Ectodermal cell (in vitro differentiated cells): ENCODE data around the gene NIPSNAP2.

Experiments used
- H3K27ac ChIP-seq: 2 replicates; pipeline ENCODE4 v1.7.0; 2013; ENCODE audit warnings: mild to moderate bottlenecking, low read depth, low read length; ENCODE audit not compliant: insufficient read depth, poor library complexity, severe bottlenecking
- H3K27me3 ChIP-seq: 2 replicates; pipeline ENCODE4 v1.7.0; 2013; ENCODE audit warnings: mild to moderate bottlenecking, low read length; ENCODE audit not compliant: insufficient read depth, control insufficient read depth, poor library complexity, severe bottlenecking
- H3K36me3 ChIP-seq: one replicate; pipeline ENCODE4 v1.7.0; 2013; ENCODE audit warnings: low read length; ENCODE audit not compliant: control insufficient read depth, insufficient read depth
- H3K4me1 ChIP-seq: one replicate; pipeline ENCODE4 v1.7.0; 2013; ENCODE audit warnings: low read length; ENCODE audit not compliant: control insufficient read depth, insufficient read depth
- H3K4me3 ChIP-seq: 2 replicates; pipeline ENCODE4 v1.7.0; 2013; ENCODE audit warnings: low read depth, low read length, control low read depth; ENCODE audit not compliant: insufficient read depth
- H3K9me3 ChIP-seq: 2 replicates; pipeline ENCODE4 v1.7.0; 2013; ENCODE audit warnings: mild to moderate bottlenecking, low read length, moderate library complexity; ENCODE audit not compliant: control insufficient read depth
- WGBS, 2 experiments: methylation state at CpG; one replicate each; pipeline ENCODE4 v1.1.7; 2013; ENCODE audit warnings: missing lambda C conversion rate in 2 of 2; 5-methylcytosine and 5-hydroxymethylcytosine counted together

The NIPSNAP2 gene

DNA sequence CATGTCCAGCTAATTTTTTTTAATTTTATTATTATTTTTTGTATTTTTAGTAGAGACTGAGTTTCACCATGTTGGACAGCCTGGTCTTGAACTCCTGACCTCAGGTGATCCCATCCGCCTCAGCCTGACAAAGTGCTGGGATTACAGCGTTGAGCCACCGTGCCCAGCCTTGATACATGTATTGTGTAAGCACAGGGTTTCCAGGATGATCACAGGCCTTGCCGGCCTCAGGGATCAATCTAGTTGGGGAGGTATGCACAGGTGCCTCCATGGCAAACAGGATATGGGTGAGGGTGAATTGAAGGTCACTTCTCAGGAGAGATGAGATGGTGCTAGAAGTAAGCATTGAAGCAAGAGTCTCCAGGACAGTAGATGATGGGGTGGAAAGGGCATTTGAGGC is 7.2 kb upstream of the NIPSNAP2 start:
- 92% methylated on average over 4 of the region's 4 CpGs for WGBS, 2 experiments
- Histone ChIP-seq H3K4me1 (no peaks in the 10 kb centered on the region), H3K9me3 (no peaks in the 10 kb centered on the region), H3K27me3 (peaks cover under 1% of the 10 kb centered on the region), H3K4me3 (no peak overlapping the region), H3K27ac (no peak overlapping the region), H3K36me3 (peaks cover 3% of the 10 kb centered on the region)

DNA sequence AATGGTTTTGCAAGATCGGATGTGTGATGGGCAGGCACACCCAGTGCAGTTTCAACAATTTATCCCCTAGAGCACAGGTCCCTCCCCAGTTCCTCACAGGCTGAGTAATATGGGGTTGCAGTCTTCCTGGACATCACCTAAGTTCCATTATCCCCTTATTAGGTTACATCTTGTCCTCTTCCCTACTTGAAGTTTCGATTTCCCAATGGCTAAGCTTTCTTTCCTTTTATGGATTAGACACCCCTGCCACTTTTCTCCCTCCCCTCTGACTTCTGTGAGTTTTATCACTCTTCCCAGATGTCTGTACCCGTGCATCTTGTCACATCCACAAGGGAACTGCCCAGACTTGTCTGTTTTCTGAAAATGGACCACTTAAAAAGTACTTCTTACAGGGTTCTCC is 2.4 kb upstream of the NIPSNAP2 start:
- Histone ChIP-seq H3K27me3 (peaks cover 17% of the 10 kb centered on the region), H3K4me3 (no peak overlapping the region), H3K9me3 (no peaks in the 10 kb centered on the region), H3K36me3 (no peaks in the 10 kb centered on the region), H3K4me1 (no peaks in the 10 kb centered on the region), H3K27ac (no peak overlapping the region)
- 89 to 90% methylated on average over 3 of the region's 3 CpGs for WGBS, 2 experiments

DNA sequence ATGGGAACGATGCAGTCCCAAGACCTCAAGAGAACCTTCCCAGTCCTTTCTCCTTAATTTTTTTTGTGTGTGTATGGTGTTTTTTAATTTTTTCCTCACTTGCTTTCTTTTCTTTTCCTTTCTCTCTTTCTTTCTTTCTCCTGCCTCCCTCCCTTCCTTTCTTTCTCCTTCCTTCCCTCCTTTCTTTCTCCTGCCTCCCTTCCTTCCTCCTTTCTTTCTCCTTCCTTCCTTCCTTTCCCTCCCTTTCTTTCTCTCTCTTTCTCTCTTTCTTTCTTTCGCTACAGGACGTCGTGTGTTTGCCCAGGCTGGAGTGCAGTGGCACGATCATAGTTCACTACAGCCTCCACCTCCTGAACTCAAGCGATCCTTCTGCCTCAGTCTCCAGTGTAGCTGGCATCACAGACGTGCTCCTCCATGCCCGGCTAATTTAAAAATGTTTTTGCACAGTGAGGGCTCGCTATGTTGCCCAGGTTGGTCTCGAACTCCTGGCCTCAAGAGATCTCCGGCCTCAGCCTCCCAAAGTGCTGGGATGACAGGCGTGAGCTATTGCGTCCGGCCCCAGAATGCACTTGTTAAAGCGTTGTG is 709 bp upstream of the NIPSNAP2 start:
- no peaks in the 10 kb centered on the region for H3K9me3 ChIP-seq
- peaks cover 17% of the 10 kb centered on the region for H3K27me3 ChIP-seq
- no peaks in the 10 kb centered on the region for H3K4me1 ChIP-seq
- 80 to 85% methylated on average over 14 to 15 of the region's 15 CpGs for WGBS, 2 experiments
- no peaks in the 10 kb centered on the region for H3K36me3 ChIP-seq
- H3K27ac ChIP-seq = no peak overlapping the region
- no peak overlapping the region for H3K4me3 ChIP-seq

DNA sequence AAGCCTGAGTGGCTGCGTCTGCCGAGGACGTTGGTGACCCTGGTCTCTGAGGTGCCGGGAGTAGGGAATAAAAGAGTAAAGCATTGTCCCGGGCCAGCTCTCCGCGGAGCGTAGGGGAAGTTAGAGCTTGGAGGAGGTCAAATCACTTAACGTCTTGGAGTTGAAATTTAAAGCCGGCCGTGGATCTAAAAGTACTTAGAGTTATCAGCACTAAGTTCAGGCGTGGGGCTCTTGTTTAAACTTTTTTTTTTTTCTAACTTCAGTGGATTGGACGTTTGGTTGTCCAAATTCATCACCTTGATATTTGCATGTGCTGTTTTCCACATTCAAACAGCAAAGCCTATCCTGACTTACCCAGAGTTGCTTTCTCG is 700 bp downstream of the NIPSNAP2 start:
- H3K36me3 ChIP-seq = no peaks in the 10 kb centered on the region
- 7 to 8% methylated on average over 13 of the region's 14 CpGs for WGBS, 2 experiments
- no peaks in the 10 kb centered on the region for H3K9me3 ChIP-seq
- H3K4me1 ChIP-seq = no peaks in the 10 kb centered on the region
- peaks cover 17% of the 10 kb centered on the region for H3K27me3 ChIP-seq
- H3K27ac ChIP-seq = peak overlapping the region; percentile 36
- H3K4me3 ChIP-seq = peak overlapping the region; percentile 84

DNA sequence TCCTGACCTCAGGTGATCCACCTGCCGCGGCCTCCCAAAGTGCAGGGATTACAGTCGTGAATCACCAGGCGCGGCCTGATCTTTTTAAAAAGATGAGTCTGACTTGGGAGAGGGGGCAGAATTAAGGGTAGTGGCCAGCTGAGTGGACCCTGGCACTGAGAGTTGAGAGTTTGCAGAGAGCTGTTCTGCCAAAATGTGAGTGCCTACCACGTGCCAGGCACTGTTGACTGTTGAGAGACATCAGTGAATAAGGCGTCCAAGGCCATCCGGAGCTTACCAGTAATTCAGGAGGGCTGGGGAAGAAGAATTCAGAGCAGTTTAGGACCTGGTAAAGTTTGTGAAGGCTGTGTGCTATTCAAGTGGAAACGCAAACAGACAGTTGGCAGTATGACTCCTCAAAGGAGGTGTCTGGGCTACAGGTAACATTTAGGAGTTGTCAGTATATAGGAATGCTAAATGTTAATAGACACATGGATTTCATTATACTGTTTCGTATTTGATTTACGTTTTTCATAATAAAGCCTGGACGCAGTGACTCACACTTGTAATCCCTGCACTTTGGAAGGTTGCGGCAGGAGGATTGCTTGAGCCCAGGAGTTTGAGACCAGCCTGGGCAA is 1.5 kb downstream of the NIPSNAP2 start:
- H3K4me1 ChIP-seq = no peaks in the 10 kb centered on the region
- H3K27ac ChIP-seq = no peak overlapping the region
- WGBS, 2 experiments = 88 to 92% methylated on average over 13 of the region's 13 CpGs
- no peaks in the 10 kb centered on the region for H3K36me3 ChIP-seq
- no peak overlapping the region for H3K4me3 ChIP-seq
- H3K9me3 ChIP-seq = no peaks in the 10 kb centered on the region
- peaks cover 17% of the 10 kb centered on the region for H3K27me3 ChIP-seq

DNA sequence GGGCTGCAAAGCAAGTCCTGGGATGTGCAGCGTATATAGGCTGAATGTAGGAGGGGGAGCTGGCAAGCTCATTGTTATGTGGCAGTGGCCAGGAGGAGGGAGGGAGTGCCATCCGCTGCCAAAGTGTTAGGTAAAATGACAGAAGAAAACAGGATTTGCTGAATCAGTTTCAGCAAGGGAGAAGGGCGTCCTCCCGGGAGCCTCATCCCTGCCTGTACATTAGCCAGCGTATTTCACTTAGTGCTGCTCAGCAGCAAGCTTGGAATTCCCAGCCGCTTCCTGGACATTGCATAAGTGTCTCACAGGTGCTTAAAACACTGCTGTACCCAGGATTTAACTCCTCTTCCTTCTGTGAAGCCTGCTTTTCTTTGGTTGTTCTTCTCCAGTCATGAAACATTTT is 2.5 kb downstream of the NIPSNAP2 start:
- no peaks in the 10 kb centered on the region for H3K36me3 ChIP-seq
- WGBS, 2 experiments = 94 to 97% methylated on average over 6 of the region's 6 CpGs

DNA sequence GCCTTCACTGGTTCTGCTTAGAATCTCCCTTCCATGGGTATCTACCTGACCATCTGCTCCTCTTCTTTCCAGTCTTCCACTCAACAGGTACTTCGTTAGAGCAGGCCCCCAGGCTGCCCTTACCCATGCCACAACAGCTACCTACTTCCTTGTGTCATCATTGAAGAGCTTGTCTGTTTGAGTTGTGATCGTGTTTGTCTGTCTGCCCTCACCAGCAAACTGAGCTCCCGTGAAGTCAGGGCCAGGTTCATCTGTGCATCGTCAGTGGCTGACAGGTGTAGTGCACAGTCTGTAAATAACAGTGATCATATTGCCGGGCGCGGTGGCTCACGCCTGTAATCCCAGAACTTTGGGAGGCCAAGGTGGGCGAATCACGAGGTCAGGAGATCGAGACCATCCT is 5.0 kb downstream of the NIPSNAP2 start:
- WGBS, 2 experiments = 92 to 96% methylated on average over 11 of the region's 11 CpGs
- no peaks in the 10 kb centered on the region for H3K36me3 ChIP-seq
- no peak overlapping the region for H3K4me3 ChIP-seq
- no peak overlapping the region for H3K27ac ChIP-seq
- H3K4me1 ChIP-seq = no peaks in the 10 kb centered on the region
- H3K27me3 ChIP-seq = no peaks in the 10 kb centered on the region
- H3K9me3 ChIP-seq = no peaks in the 10 kb centered on the region

More for the DNA sequence above, 2.5 kb downstream of the NIPSNAP2 start:
- H3K9me3 ChIP-seq = no peaks in the 10 kb centered on the region
- H3K4me3 ChIP-seq = no peak overlapping the region
- H3K27ac ChIP-seq = no peak overlapping the region
- no peaks in the 10 kb centered on the region for H3K4me1 ChIP-seq
- H3K27me3 ChIP-seq = peaks cover 17% of the 10 kb centered on the region

DNA sequence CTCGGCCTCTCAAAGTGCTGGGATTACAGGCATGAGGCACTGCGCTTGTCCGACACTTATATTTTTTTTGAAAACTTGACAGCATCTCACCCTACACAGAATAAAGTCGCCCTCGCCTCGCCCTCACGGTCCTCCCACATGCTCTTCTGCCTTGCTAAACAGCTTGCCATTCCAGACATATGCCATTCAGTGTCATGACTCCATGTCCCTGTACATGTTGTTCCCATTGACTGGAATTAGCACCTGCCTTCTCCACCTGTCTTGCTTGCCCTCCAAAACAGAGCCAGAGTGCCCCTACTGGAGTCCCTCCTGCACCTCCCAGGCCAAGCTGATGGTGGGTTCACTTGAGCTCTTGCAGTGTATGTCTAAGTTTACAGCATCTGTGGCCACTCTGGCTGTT is 6.2 kb downstream of the NIPSNAP2 start:
- Histone ChIP-seq H3K27me3 (no peaks in the 10 kb centered on the region), H3K9me3 (no peaks in the 10 kb centered on the region), H3K4me3 (no peak overlapping the region), H3K36me3 (no peaks in the 10 kb centered on the region), H3K27ac (no peak overlapping the region), H3K4me1 (no peaks in the 10 kb centered on the region)
- 81% methylated on average over 7 of the region's 7 CpGs for WGBS, 2 experiments

DNA sequence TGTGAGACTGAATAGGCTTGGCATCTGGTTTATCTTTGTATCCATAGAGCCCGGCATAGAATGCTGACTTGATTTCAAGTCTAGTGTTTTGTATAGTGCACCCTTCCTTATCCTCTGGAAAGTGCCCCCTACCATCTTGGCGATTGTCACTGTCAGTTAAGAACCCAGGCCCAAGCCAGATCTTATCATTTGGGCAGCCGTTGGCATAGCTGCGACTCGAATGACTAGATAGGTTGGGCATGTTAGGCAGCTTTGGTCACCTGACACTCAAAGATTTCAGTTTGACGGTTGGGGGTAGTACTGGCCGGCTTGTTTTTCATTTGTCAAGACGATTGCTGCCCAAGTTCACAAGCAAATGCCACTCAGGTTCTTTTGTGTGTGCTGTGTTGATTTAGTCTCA is 6.6 kb downstream of the NIPSNAP2 start:
- Histone ChIP-seq H3K9me3 (no peaks in the 10 kb centered on the region), H3K36me3 (no peaks in the 10 kb centered on the region), H3K4me3 (no peak overlapping the region), H3K27ac (no peak overlapping the region), H3K27me3 (no peaks in the 10 kb centered on the region), H3K4me1 (no peaks in the 10 kb centered on the region)
- 87% methylated on average over 8 of the region's 8 CpGs for WGBS, 2 experiments

DNA sequence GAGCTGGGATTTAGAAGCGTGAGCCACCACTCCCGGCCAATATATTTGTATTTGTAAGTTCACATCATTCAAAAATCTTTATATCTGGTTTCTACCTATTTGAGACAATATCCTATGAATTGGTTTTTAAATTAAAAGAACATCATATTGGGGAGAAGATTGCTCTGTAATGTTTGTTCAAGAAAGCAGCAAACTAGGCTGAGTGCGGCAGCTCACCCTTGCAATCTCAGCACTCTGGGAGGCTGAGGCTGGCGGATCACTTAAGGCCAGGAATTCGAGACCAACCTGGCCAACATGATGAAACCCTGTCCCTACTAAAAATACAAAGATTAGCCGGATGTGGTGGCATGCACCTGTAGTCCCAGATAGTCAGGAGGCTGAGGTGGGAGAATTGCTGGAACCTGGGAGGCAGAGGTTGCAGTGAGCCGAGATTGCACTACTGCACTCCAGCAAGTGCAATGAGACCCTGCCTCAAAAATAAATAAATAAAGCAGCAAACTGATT is 9.4 kb downstream of the NIPSNAP2 start:
- H3K4me3 ChIP-seq = no peak overlapping the region
- H3K27me3 ChIP-seq = no peaks in the 10 kb centered on the region
- peaks cover 11% of the 10 kb centered on the region for H3K36me3 ChIP-seq
- no peak overlapping the region for H3K27ac ChIP-seq
- H3K9me3 ChIP-seq = no peaks in the 10 kb centered on the region
- no peaks in the 10 kb centered on the region for H3K4me1 ChIP-seq
- 93 to 96% methylated on average over 6 to 7 of the region's 7 CpGs for WGBS, 2 experiments
